Activated B cell treated with CpG ODN at 0.5 μM for 24 hours (primary cell): ENCODE data around the gene RASAL2. TPM values are rescaled to one million over a fixed set of nuclear protein-coding genes. Genes with fewer than 3 reads are reported as not detected.

Source experiments
- ATAC-seq: fragments of 200-7000 bp; cut with Tn5 transposase; one replicate; pipeline ENCODE4 v1.10.0; 2021; ENCODE audit warnings: low read depth, mild to moderate bottlenecking, moderate library complexity
- CTCF ChIA-PET: fragments of 350-600 bp; sonication (Branson Sonifier 250); formaldehyde crosslinking; loops from one replicate; lab custom pipeline; 2021; ENCODE audit warnings: antibody characterized with exemption; lab: Charles Lee
- POLR2A ChIA-PET: fragments of 350-600 bp; sonication (Branson Sonifier 250); formaldehyde crosslinking; loops from one replicate; lab custom pipeline; 2021; ENCODE audit warnings: antibody characterized with exemption; lab: Charles Lee
- DNase-seq: peaks from one replicate; pipeline ENCODE4 v3.0.0; 2022
- H3K27ac Mint-ChIP-seq: one replicate; pipeline ENCODE4 v1.8.0; 2020; ENCODE audit warnings: mixed read lengths
- H3K27me3 Mint-ChIP-seq: one replicate; pipeline ENCODE4 v1.8.0; 2021; ENCODE audit warnings: mixed read lengths
- H3K36me3 Mint-ChIP-seq: one replicate; pipeline ENCODE4 v1.8.0; 2021; ENCODE audit warnings: low read depth, mixed read lengths
- H3K4me1 Mint-ChIP-seq: one replicate; pipeline ENCODE4 v1.8.0; 2021; ENCODE audit warnings: mixed read lengths
- H3K4me3 Mint-ChIP-seq: one replicate; pipeline ENCODE4 v1.8.0; 2020; ENCODE audit warnings: mild to moderate bottlenecking, mixed read lengths
- H3K9me3 Mint-ChIP-seq: one replicate; pipeline ENCODE4 v1.8.0; 2020; ENCODE audit warnings: mixed read lengths
- intact Hi-C: fragments of 100-400 bp; cut with micrococcal nuclease; formaldehyde crosslinking; loops from one replicate; pipeline ENCODE4 v1.15.1; 2024
- total RNA-seq: library from RNA; stranded (reverse); gene quantifications from 2 replicates; pipeline ENCODE4 v1.2.3, GENCODE V29; 2022
- TF ChIP-seq, protein P1 (sequence below): fragments of 200-600 bp; IDR thresholded peaks from one replicate; pipeline ENCODE4 v1.8.0; 2022; ENCODE audit warnings: antibody characterized with exemption, mild to moderate bottlenecking

Gene RASAL2
- total RNA-seq, 1 donor from 2014 or later: 0.16 TPM

DNA sequence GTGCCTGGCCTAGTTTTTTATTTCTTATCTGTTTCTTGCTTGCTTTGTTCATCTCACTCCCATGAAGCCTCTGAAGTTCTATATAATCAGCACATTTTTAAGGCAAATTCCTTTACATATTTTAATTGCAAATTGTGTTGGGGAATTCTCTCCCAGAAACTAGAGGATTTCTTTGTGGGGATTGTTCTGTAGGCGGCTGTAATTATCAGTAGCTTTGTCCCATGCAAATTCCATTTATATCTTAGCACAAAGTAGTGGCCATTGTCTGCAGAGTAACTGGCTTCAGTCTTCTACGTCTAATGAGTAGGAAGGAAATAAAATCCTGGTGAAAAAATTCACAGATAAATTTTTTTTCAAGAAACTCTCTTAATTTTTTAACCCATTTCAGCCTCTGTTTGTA is 367.2 kb downstream of the RASAL2 start:
- H3K27ac Mint-ChIP-seq: no peak overlapping the region
- H3K4me1 Mint-ChIP-seq: no peaks in the 10 kb centered on the region
- ChIA-PET CTCF (no interaction called here), POLR2A (no interaction called here)
- no peak for ATAC-seq
- DNase-seq: no peak
- no peak overlapping the region for H3K4me3 Mint-ChIP-seq
- H3K9me3 Mint-ChIP-seq: no peaks in the 10 kb centered on the region
- intact Hi-C loops: no loop called here
- no peaks in the 10 kb centered on the region for H3K36me3 Mint-ChIP-seq
- no peaks in the 10 kb centered on the region for H3K27me3 Mint-ChIP-seq
- TF ChIP-seq, protein P1, sequence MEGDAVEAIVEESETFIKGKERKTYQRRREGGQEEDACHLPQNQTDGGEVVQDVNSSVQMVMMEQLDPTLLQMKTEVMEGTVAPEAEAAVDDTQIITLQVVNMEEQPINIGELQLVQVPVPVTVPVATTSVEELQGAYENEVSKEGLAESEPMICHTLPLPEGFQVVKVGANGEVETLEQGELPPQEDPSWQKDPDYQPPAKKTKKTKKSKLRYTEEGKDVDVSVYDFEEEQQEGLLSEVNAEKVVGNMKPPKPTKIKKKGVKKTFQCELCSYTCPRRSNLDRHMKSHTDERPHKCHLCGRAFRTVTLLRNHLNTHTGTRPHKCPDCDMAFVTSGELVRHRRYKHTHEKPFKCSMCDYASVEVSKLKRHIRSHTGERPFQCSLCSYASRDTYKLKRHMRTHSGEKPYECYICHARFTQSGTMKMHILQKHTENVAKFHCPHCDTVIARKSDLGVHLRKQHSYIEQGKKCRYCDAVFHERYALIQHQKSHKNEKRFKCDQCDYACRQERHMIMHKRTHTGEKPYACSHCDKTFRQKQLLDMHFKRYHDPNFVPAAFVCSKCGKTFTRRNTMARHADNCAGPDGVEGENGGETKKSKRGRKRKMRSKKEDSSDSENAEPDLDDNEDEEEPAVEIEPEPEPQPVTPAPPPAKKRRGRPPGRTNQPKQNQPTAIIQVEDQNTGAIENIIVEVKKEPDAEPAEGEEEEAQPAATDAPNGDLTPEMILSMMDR: no peak

- CTCF ChIA-PET: no interaction called here
These were observed 367.8 kb downstream of the RASAL2 start for GRCh38 chr1:178461701-178462100.

GRCh38 chr1:178464141-178464540 is 370.2 kb downstream of the RASAL2 start:
- no peak overlapping the region for H3K27ac Mint-ChIP-seq
- H3K9me3 Mint-ChIP-seq: no peaks in the 10 kb centered on the region
- H3K36me3 Mint-ChIP-seq: no peaks in the 10 kb centered on the region
- TF ChIP-seq, protein P1: no peak
- no peaks in the 10 kb centered on the region for H3K4me1 Mint-ChIP-seq
- ChIA-PET POLR2A (no interaction called here), CTCF (no interaction called here)
- no peak overlapping the region for H3K4me3 Mint-ChIP-seq
- intact Hi-C loops: no loop called here
- DNase-seq (no peak), ATAC-seq (no peak)
- no peaks in the 10 kb centered on the region for H3K27me3 Mint-ChIP-seq

More at GRCh38 chr1:178461701-178462100, 367.8 kb downstream of the RASAL2 start:
- intact Hi-C loops: no loop called here
- TF ChIP-seq, protein P1: no peak
- Mint-ChIP-seq H3K9me3 (no peaks in the 10 kb centered on the region), H3K27me3 (no peaks in the 10 kb centered on the region), H3K27ac (no peak overlapping the region), H3K4me3 (no peak overlapping the region), H3K4me1 (no peaks in the 10 kb centered on the region), H3K36me3 (no peaks in the 10 kb centered on the region)
- POLR2A ChIA-PET: no interaction called here
- ATAC-seq (no peak), DNase-seq (no peak)

DNA sequence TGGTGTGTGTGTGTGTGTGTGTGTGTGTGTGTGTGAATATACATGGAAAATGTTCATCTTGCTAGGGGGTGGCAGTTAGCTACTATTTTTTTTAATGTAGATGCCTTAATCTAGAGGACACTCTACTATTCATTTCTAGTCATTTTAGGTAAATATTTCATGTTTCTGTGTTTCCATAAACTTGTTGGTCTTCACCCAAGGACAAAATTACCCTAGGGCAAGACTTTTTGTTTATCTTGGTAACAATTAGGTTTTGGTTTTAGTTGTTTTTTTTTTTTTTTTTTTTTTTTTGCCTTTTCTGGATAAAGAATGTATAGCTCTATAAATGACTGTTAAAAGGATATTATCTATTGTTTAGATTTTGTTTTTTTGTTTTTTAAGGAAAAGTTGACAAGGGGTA is 370.7 kb downstream of the RASAL2 start:
- Mint-ChIP-seq H3K9me3 (no peaks in the 10 kb centered on the region), H3K27me3 (no peaks in the 10 kb centered on the region), H3K27ac (no peak overlapping the region), H3K4me1 (no peaks in the 10 kb centered on the region), H3K4me3 (no peak overlapping the region), H3K36me3 (no peaks in the 10 kb centered on the region)
- TF ChIP-seq, protein P1: no peak
- POLR2A ChIA-PET: interaction anchor here (0.7 kb wide), 1 partner anchor 60 kb away, joined by 3 read pairs; no protein-coding TSS in a partner anchor
- ATAC-seq (no peak), DNase-seq (no peak)
- CTCF ChIA-PET: no interaction called here
- intact Hi-C loops: no loop called here

GRCh38 chr1:178465011-178465410 is 371.1 kb downstream of the RASAL2 start:
- no peak overlapping the region for H3K27ac Mint-ChIP-seq
- ATAC-seq (no peak), DNase-seq (no peak)
- TF ChIP-seq, protein P1: no peak
- ChIA-PET POLR2A (interaction anchor here (0.7 kb wide), 1 partner anchor 61 kb away, joined by 3 read pairs; no protein-coding TSS in a partner anchor), CTCF (no interaction called here)
- H3K4me3 Mint-ChIP-seq: no peak overlapping the region
- no peaks in the 10 kb centered on the region for H3K9me3 Mint-ChIP-seq
- no peaks in the 10 kb centered on the region for H3K4me1 Mint-ChIP-seq
- H3K27me3 Mint-ChIP-seq: no peaks in the 10 kb centered on the region
- intact Hi-C loops: no loop called here
- H3K36me3 Mint-ChIP-seq: no peaks in the 10 kb centered on the region
